GM13977 (cell line): Measurements from ENCODE around the gene COPS9.

Source experiments
- DNase-seq: peaks from one replicate; pipeline ENCODE4 v3.0.0; 2012; ENCODE audit warnings: low spot score
- CTCF ChIP-seq: IDR thresholded peaks from 2 replicates; pipeline ENCODE4 v1.5.1; 2012; ENCODE audit warnings: mild to moderate bottlenecking, control low read depth; ENCODE audit not compliant: insufficient read depth; ENCODE audit errors: extremely low read depth, missing control alignments
- in situ Hi-C: fragments of 300-500 bp; cut with MboI; formaldehyde crosslinking; loops from one replicate; pipeline ENCODE4 v1.12.0; 2022; ENCODE audit warnings: low sequenced_read_pairs, low pct_unique_long_range_greater_than_20kb, mixed read lengths, inconsistent platforms; ENCODE audit not compliant: unreplicated experiment

Gene COPS9

GRCh38 chr2:240136013-240136670 lies at the start of gene COPS9:
COPS9 (minus strand) TSS chr2:240136305; CDS start chr2:240136284, 21 bp downstream.
- in situ Hi-C loops: no loop called here
- DNase-seq: peak; percentile 98
- no peak for TF ChIP-seq CTCF

GRCh38 chr2:240184656-240185055 lies 48.6 kb upstream of the COPS9 start:
- TF ChIP-seq CTCF: no peak
- in situ Hi-C loops: no loop called here
- DNase-seq: no peak

- no peak for DNase-seq
- TF ChIP-seq CTCF: no peak
- in situ Hi-C loops: no loop called here
Measured at GRCh38 chr2:240183875-240184590, 47.9 kb upstream of the COPS9 start.

GRCh38 chr2:240183006-240183874 lies 47.1 kb upstream of the COPS9 start:
- no peak for TF ChIP-seq CTCF
- in situ Hi-C loops: no loop called here
- no peak for DNase-seq

DNA sequence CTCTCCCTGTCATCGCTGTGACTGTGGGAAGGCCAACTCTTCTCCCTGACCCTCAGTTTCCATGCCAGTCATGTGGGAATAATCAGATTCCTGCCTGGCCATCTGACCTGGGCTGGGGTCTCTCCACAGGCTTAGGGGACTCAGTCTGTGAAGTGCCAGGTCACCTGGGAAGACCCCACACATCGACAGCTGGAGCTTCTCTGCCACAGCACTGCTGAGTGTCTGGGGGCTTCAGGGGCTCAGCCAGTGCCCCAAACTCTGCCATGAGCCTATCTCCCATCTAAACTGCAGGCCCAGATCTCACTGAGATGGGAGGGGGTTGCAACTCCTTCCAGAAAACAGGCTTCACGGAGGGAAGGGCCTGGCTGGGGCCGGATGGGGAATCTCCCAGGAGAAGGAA lies 46.4 kb upstream of the COPS9 start:
- no peak for DNase-seq
- in situ Hi-C loops: no loop called here
- no peak for TF ChIP-seq CTCF

DNA sequence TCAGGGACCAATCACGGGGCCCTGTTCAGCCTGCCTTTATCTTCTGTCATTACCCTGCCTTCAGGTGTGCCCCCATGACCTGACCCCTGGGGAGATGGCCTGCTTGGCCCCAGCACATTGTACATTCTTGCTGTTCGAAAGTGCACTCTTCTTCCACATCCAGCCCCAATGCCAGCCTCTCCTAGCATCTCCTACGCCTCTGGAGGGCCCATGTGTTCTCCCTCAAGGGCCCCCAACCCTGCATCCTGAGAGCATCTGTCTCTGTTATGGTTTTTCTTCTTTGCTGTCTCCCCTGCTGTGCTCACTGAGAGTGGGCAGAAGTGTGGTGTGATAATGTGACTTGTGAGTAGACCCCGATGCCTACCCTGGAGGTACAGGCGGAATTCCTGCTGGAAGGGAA lies 45.9 kb upstream of the COPS9 start:
- no peak for TF ChIP-seq CTCF
- in situ Hi-C loops: no loop called here

More for the DNA sequence above, 45.9 kb upstream of the COPS9 start:
- DNase-seq: no peak
